A549 (cell line): ENCODE data around the gene NAV2.

Experiments used
- EP300 ChIP-seq, 2 experiments: fragments of >200 bp; sonication (Bioruptor Twin); formaldehyde crosslinking; IDR thresholded peaks; 2 replicates in 1 of 2; 3 replicates in 1 of 2; pipeline ENCODE4 v1.6.1; 2016 to 2017
- MAX ChIP-seq: IDR thresholded peaks from 2 replicates; pipeline ENCODE4 v1.6.1; 2012
- USF2 ChIP-seq: fragments of 450-650 bp; IDR thresholded peaks from 2 replicates; pipeline ENCODE4 v1.6.1; 2014; ENCODE audit warnings: antibody characterized with exemption

- TF ChIP-seq USF2 (no peak), MAX (no peak), EP300 (IDR thresholded peaks at IDR 0.05) (no peak)
Measured at GRCh38 chr11:19867064-19867463, 154.4 kb downstream of the NAV2 start.
